HG02571 (cell line): Measurements from ENCODE around the gene SLC19A1.
"Not testable (repeated sequence)": the region's sequence is repeated elsewhere in the genome, so short reads cannot be mapped to it uniquely, and the experiment has no call there.

Source experiments
- ATAC-seq: cut with Tn5 transposase; IDR thresholded peaks from one replicate; pipeline ENCODE4 v1.9.1; 2021; ENCODE audit warnings: mild to moderate bottlenecking, moderate library complexity; ENCODE audit not compliant: unreplicated experiment

The SLC19A1 gene

GRCh38 chr21:45577801-45578175 lies 35.5 kb upstream of the SLC19A1 start:
- no peak for ATAC-seq

- ATAC-seq = no peak
Observed at GRCh38 chr21:45576838-45577737, 34.8 kb upstream of the SLC19A1 start.

- no peak for ATAC-seq
Observed at GRCh38 chr21:45575993-45576837, 34.0 kb upstream of the SLC19A1 start.

GRCh38 chr21:45575304-45575992 lies 33.2 kb upstream of the SLC19A1 start:
- no peak for ATAC-seq

GRCh38 chr21:45574691-45575090 lies 32.5 kb upstream of the SLC19A1 start:
- ATAC-seq = no peak

GRCh38 chr21:45574081-45574501 lies 31.9 kb upstream of the SLC19A1 start:
- ATAC-seq = no peak

- no peak for ATAC-seq
Observed at GRCh38 chr21:45573452-45574035, 31.3 kb upstream of the SLC19A1 start.

GRCh38 chr21:45572783-45573451 lies 30.7 kb upstream of the SLC19A1 start:
- ATAC-seq = no peak

- ATAC-seq = no peak
Observed at GRCh38 chr21:45572231-45572630, 30.0 kb upstream of the SLC19A1 start.

GRCh38 chr21:45571641-45572040 lies 29.4 kb upstream of the SLC19A1 start:
- no peak for ATAC-seq

GRCh38 chr21:45570826-45571601 lies 28.8 kb upstream of the SLC19A1 start:
- ATAC-seq = no peak

- no peak for ATAC-seq
Observed at GRCh38 chr21:45570071-45570470, 27.8 kb upstream of the SLC19A1 start.

- no peak for ATAC-seq
Observed at GRCh38 chr21:45568383-45568782, 26.1 kb upstream of the SLC19A1 start.

GRCh38 chr21:45564137-45564536 lies 21.9 kb upstream of the SLC19A1 start:
- ATAC-seq = not testable (repeated sequence)

- ATAC-seq = no peak
Observed at GRCh38 chr21:45562965-45563364, 20.7 kb upstream of the SLC19A1 start.

GRCh38 chr21:45562402-45562801 lies 20.2 kb upstream of the SLC19A1 start:
- no peak for ATAC-seq

- not testable (repeated sequence) for ATAC-seq
Observed at GRCh38 chr21:45561241-45561640, 19.0 kb upstream of the SLC19A1 start.

- no peak for ATAC-seq
Observed at GRCh38 chr21:45560106-45561021, 18.1 kb upstream of the SLC19A1 start.
